NCI-H2107 treated with DMSO at 0.1 percent for 48 hours (cell line): Measurements from ENCODE around the gene PRDM16.

Experiments
- DNase-seq: peaks from one replicate; lab custom pipeline; 2025; ENCODE audit not compliant: unreplicated experiment; lab: John Stamatoyannopoulos, UW

PRDM16 gene

GRCh38 chr1:3315399-3316339 is 246.7 kb downstream of the PRDM16 start:
- DNase-seq, result no peak

GRCh38 chr1:3316340-3316943 is 247.4 kb downstream of the PRDM16 start:
- DNase-seq, result no peak

- DNase-seq, result no peak
These were observed 248.5 kb downstream of the PRDM16 start for GRCh38 chr1:3317456-3317855.

GRCh38 chr1:3318329-3318728 is 249.3 kb downstream of the PRDM16 start:
- DNase-seq, result no peak

GRCh38 chr1:3319874-3320245 is 250.9 kb downstream of the PRDM16 start:
- peak; percentile 13 for DNase-seq

- no peak for DNase-seq
These were observed 251.5 kb downstream of the PRDM16 start for GRCh38 chr1:3320246-3321152.

GRCh38 chr1:3321559-3322449 is 252.8 kb downstream of the PRDM16 start:
- no peak for DNase-seq

- no peak for DNase-seq
These were observed 253.5 kb downstream of the PRDM16 start for GRCh38 chr1:3322450-3323020.

- no peak for DNase-seq
These were observed 254.2 kb downstream of the PRDM16 start for GRCh38 chr1:3323021-3323795.

- DNase-seq, result no peak
These were observed 255.0 kb downstream of the PRDM16 start for GRCh38 chr1:3323796-3324703.

- no peak for DNase-seq
These were observed 255.9 kb downstream of the PRDM16 start for GRCh38 chr1:3324704-3325535.

GRCh38 chr1:3326516-3327388 is 257.7 kb downstream of the PRDM16 start:
- DNase-seq, result no peak

- no peak for DNase-seq
These were observed 258.3 kb downstream of the PRDM16 start for GRCh38 chr1:3327389-3327702.

GRCh38 chr1:3327936-3328590 is 259.1 kb downstream of the PRDM16 start:
- no peak for DNase-seq

GRCh38 chr1:3329640-3330281 is 260.8 kb downstream of the PRDM16 start:
- no peak for DNase-seq
